Peyer's patch (tissue), 4 donors: ENCODE results near the gene IFI6. TPM values are rescaled to one million over a fixed set of nuclear protein-coding genes. Genes with fewer than 3 reads are reported as not detected.
A peak's percentile ranks its signal among the peaks of the same experiment; 100 is the strongest.
"Not testable (repeated sequence)": the region's sequence is repeated elsewhere in the genome, so short reads cannot be mapped to it uniquely, and the experiment has no call there.

ENCODE experiments used
- DNase-seq, 3 donors: peaks; one replicate each; pipeline ENCODE4 v3.0.0-alpha.2; 2017 to 2019
- H3K27ac ChIP-seq, 4 donors: fragments of 200-600 bp; sonication (generic); one replicate each; pipeline ENCODE4 v1.5.1; 2016 to 2019
- H3K27me3 ChIP-seq, 2 donors: fragments of 200-600 bp; sonication (generic); one replicate each; pipeline ENCODE4 v1.5.1; 2019
- H3K36me3 ChIP-seq, 3 donors: fragments of 200-600 bp; sonication (generic); one replicate each; pipeline ENCODE4 v1.5.1; 2016 to 2019
- H3K4me1 ChIP-seq, 4 donors: fragments of 200-600 bp; sonication (generic); one replicate each; pipeline ENCODE4 v1.5.1; 2016 to 2019
- H3K4me3 ChIP-seq, 4 donors: fragments of 200-600 bp; sonication (generic); 1 replicate in 3 of 4; 2 replicates in 1 of 4; pipeline ENCODE4 v1.5.1; 2016 to 2019; ENCODE audit warnings: mild to moderate bottlenecking in 1 of 4
- H3K9me3 ChIP-seq, 4 donors: fragments of 200-600 bp; sonication (generic); one replicate each; pipeline ENCODE4 v1.5.1; 2016 to 2019; ENCODE audit warnings: mild to moderate bottlenecking in 1 of 4
- CTCF ChIP-seq, 6 experiments: fragments of 450-650 bp in 4 of 6; fragments of 200-600 bp in 2 of 6; sonication (generic) in 1 of 6; IDR thresholded peaks; one replicate each; pipeline ENCODE4 v1.5.1; 2017 to 2019; ENCODE audit warnings: antibody characterized with exemption in 6 of 6, mild to moderate bottlenecking in 3 of 6, moderate library complexity in 1 of 6
- POLR2A ChIP-seq, 2 donors: fragments of 450-650 bp; IDR thresholded peaks; one replicate each; pipeline ENCODE4 v1.5.1; 2017; ENCODE audit warnings: antibody characterized with exemption in 2 of 2, mild to moderate bottlenecking in 2 of 2, moderate library complexity in 2 of 2
- total RNA-seq, 4 donors: library from RNA; depleted of rRNA; stranded (reverse); fragments of >200 nt; gene quantifications; one replicate each; pipeline ENCODE4 v1.1.0, GENCODE V29; 2016

IFI6 gene
- total RNA-seq, 4 donors from 2014 or later, result 17.8 to 28.5 (median 20.7) TPM

GRCh38 chr1:27632387-27633297 lies 39.4 kb downstream of the IFI6 start:
- Histone ChIP-seq H3K27ac (peak overlapping the region; percentile 36 to 80 (median 68)), H3K9me3 (no peaks in the 10 kb centered on the region), H3K4me1 (peaks cover 0 to 43% (median 38%) of the 10 kb centered on the region in 4 donors), H3K27me3 (peaks cover 0 to 12% of the 10 kb centered on the region in 2 donors), H3K4me3 (peak overlapping the region in 1 of 4 donors; percentile 7), H3K36me3 (no peaks in the 10 kb centered on the region)
- DNase-seq, result peak in 2 of 3 donors; percentile 69 to 80
- no peak for TF ChIP-seq CTCF (IDR thresholded peaks at IDR 0.05)
- no peak for TF ChIP-seq POLR2A (IDR thresholded peaks at IDR 0.05)

- TF ChIP-seq CTCF (IDR thresholded peaks at IDR 0.05) (no peak), POLR2A (IDR thresholded peaks at IDR 0.05) (no peak)
- Histone ChIP-seq H3K9me3 (no peaks in the 10 kb centered on the region), H3K4me3 (no peak overlapping the region), H3K36me3 (no peaks in the 10 kb centered on the region), H3K27me3 (peaks cover 0 to 12% of the 10 kb centered on the region in 2 donors), H3K27ac (peak overlapping the region; percentile 36 to 80 (median 68)), H3K4me1 (peaks cover 0 to 43% (median 36%) of the 10 kb centered on the region in 4 donors)
- peak in 1 of 3 donors; percentile 54 for DNase-seq
Measured at GRCh38 chr1:27630859-27631491, 41.0 kb downstream of the IFI6 start.

GRCh38 chr1:27628712-27629111 lies 43.3 kb downstream of the IFI6 start:
- Histone ChIP-seq H3K27me3 (peaks cover 0 to 2% of the 10 kb centered on the region in 2 donors), H3K4me3 (no peak overlapping the region), H3K27ac (peak overlapping the region in 1 of 4 donors; percentile 30), H3K4me1 (peaks cover 0 to 40% (median 29%) of the 10 kb centered on the region in 4 donors), H3K9me3 (no peaks in the 10 kb centered on the region), H3K36me3 (no peaks in the 10 kb centered on the region)
- DNase-seq, result no peak
- TF ChIP-seq POLR2A (IDR thresholded peaks at IDR 0.05), result no peak
- TF ChIP-seq CTCF (IDR thresholded peaks at IDR 0.05), result no peak

- not testable (repeated sequence) for H3K27me3 ChIP-seq, H3K9me3 ChIP-seq, H3K36me3 ChIP-seq, H3K4me3 ChIP-seq, DNase-seq, H3K27ac ChIP-seq
- peaks cover 0 to 31% (median 20%) of the 10 kb centered on the region in 4 donors for H3K4me1 ChIP-seq
Measured at GRCh38 chr1:27627733-27628132, 44.3 kb downstream of the IFI6 start.

GRCh38 chr1:27627061-27627460 lies 44.9 kb downstream of the IFI6 start:
- DNase-seq, result no peak
- Histone ChIP-seq H3K4me1 (peaks cover 0 to 24% (median 14%) of the 10 kb centered on the region in 4 donors), H3K27ac (no peak overlapping the region), H3K4me3 (no peak overlapping the region), H3K27me3 (no peaks in the 10 kb centered on the region), H3K36me3 (no peaks in the 10 kb centered on the region), H3K9me3 (no peaks in the 10 kb centered on the region)
- TF ChIP-seq POLR2A (IDR thresholded peaks at IDR 0.05) (no peak), CTCF (IDR thresholded peaks at IDR 0.05) (no peak)
